ENCODE data around the gene PARP3. TPM values are rescaled to one million over a fixed set of nuclear protein-coding genes. Genes with fewer than 3 reads are reported as not detected.

PARP3 gene
- total and polyA plus RNA-seq, 9 of the 15 experiments (the other 6 are each of a cell fraction or from before 2014, with no cell fraction given), result 0.46 to 6.6 (median 4.5) TPM

DNA sequence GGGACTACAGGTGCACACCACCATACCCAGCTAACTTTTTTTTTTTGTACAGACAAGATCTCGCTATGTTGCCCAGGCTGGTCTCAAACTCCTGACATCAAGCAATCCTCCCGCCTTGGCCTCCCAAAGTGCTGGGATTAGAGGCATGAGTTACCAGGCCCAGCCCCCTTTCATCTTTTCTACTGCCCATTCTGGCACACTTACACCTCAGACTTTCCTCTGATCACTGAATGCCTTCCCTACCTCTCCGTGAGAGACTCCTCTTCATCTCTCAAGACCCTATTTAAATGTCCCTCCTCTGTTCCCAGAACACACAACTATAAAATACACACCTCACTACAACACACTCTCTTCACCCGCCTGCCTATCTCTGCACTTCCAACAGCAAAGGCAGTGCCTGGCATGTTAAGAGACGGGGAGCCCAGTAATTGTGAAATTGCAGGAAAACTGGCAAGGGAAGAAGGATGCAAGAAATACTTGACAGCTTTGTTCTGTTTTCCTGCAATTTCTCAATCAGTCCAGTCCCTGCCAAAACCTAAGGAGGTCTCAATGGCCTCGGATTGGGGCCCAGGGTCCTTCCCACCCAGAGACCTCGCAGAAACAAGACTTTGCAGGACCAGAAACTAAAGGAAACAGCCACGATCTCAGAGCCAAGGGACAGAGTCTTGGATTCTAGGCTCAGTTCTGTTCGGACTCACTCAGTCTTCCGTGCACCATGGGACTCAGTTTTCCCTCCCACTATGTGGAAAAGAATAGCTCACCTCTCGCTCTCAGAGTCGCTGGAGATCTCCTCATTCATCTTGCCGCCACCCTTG is 1.3 kb upstream of the PARP3 start (continued):
- TF ChIP-seq ELF1 (tag; IDR thresholded peaks at IDR 0.05) (no peak), CAMTA2 (CRISPR knock-in tag; conservative IDR thresholded peaks at IDR 0.05) (no peak), SETDB1 (IDR thresholded peaks at IDR 0.05; ENCODE audit: low read length) (no peak), FOXP1 (CRISPR knock-in tag; IDR thresholded peaks at IDR 0.05) (no peak), RHOXF2B (CRISPR knock-in tag; conservative IDR thresholded peaks at IDR 0.05) (no peak), XRCC4 (IDR thresholded peaks at IDR 0.05; ENCODE audit: extremely low read depth, insufficient read depth, insufficient read length) (no peak), PTTG1 (tag; IDR thresholded peaks at IDR 0.05; ENCODE audit: low read depth) (no peak), ZNF668 (CRISPR knock-in tag; IDR thresholded peaks at IDR 0.05) (no peak)

- Histone ChIP-seq H3K27me3 (ENCODE audit: control insufficient read depth in 2 of 2, insufficient read depth in 2 of 2, low read length in 2 of 2) (no peaks in the 10 kb centered on the region), H3K27ac (ENCODE audit: extremely low read depth, low read depth, low read length) (peak overlapping the region; percentile 61), H3K4me1 (replicated peaks in 1 of 2; ENCODE audit: control insufficient read depth in 2 of 2, insufficient read depth in 2 of 2, low read length in 2 of 2) (peaks cover 19 to 33% of the 10 kb centered on the region in 2 experiments; a peak in 4 of 5 replicates), H3K9ac (ENCODE audit: insufficient read depth in 1 of 2, low read depth in 2 of 2, low read length in 2 of 2) (peak overlapping the region; percentile 78 to 92), H3K4me3 (peak overlapping the region; percentile 90), H3K79me2 (ENCODE audit: control insufficient read depth, insufficient read depth, low read length) (peaks cover 35% of the 10 kb centered on the region), H3K4me2 (ENCODE audit: insufficient read depth, low read length) (peak overlapping the region; percentile 83), H3K36me3 (ENCODE audit: control insufficient read depth, insufficient read depth, low read length) (peaks cover 41% of the 10 kb centered on the region; the same call in 2 of the 3 replicates), H2AFZ (ENCODE audit: low read depth, low read length) (no peak overlapping the region), H3K9me1 (ENCODE audit: control insufficient read depth, insufficient read depth, low read length) (peaks cover 5% of the 10 kb centered on the region), H3K9me3 (replicated peaks; ENCODE audit: control insufficient read depth, insufficient read depth, low read depth, low read length) (no peaks in the 10 kb centered on the region), H4K20me1 (replicated peaks; ENCODE audit: control insufficient read depth, insufficient read depth, low read length) (no peaks in the 10 kb centered on the region)
- 0% methylated on average over 11 of the region's 20 CpGs for WGBS (ENCODE audit: insufficient coverage, low coverage, missing lambda C conversion rate)
- no TSS peak for BruUV-seq (replicated peaks)
- in situ Hi-C loops (cut with MboI), result no loop called here
- POLR2A ChIA-PET, result interaction anchor here (0.6 to 1.2 kb wide), 7 partner anchors 9 to 218 kb away, joined by 3 to 6 read pairs (median 4); partner anchors contain the start of gene ACY1
- ATAC-seq (no peak), DNase-seq (ENCODE audit: extremely low read depth in 1 of 4, low spot score in 3 of 4) (peak in 1 of 4 experiments; percentile 20), FAIRE-seq (no peak)
- intact Hi-C loops (cut with micrococcal nuclease), result loop anchor here (5.0 kb wide), 1 partner anchor 201 kb away; no protein-coding TSS in a partner anchor
- CTCF ChIA-PET (ENCODE audit: low intra/inter-chr PET ratio), result interaction anchor here (1.0 kb wide), 1 partner anchor 203 kb away, joined by 4 read pairs; no protein-coding TSS in a partner anchor
- no peak for TF ChIP-seq MCM7 (IDR thresholded peaks at IDR 0.05)
- no peak for TF ChIP-seq SNIP1 (IDR thresholded peaks at IDR 0.05; ENCODE audit: low read depth)
- TF ChIP-seq SMAD2 (IDR thresholded peaks at IDR 0.05; ENCODE audit: low read depth, low read length), result no peak
- no peak for TF ChIP-seq EGR1 (conservative IDR thresholded peaks at IDR 0.05)
- no peak for TF ChIP-seq MED1 (CRISPR knock-in tag; IDR thresholded peaks at IDR 0.05; ENCODE audit: borderline replicate concordance)
- TF ChIP-seq, protein P1, sequence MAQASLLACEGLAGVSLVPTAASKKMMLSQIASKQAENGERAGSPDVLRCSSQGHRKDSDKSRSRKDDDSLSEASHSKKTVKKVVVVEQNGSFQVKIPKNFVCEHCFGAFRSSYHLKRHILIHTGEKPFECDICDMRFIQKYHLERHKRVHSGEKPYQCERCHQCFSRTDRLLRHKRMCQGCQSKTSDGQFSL (CRISPR knock-in tag; IDR thresholded peaks at IDR 0.05), result peak; percentile 78; the same call in 1 of the 2 replicates
- TF ChIP-seq, protein P1 (tag; IDR thresholded peaks at IDR 0.05), result no peak
- no peak for TF ChIP-seq NR0B1 (IDR thresholded peaks at IDR 0.05; ENCODE audit: partially characterized antibody)
- TF ChIP-seq FOSL1 (tag; conservative IDR thresholded peaks at IDR 0.05), result no peak
- TF ChIP-seq BCOR (IDR thresholded peaks at IDR 0.05), result no peak
- no peak for TF ChIP-seq TFAM (CRISPR knock-in tag; conservative IDR thresholded peaks at IDR 0.05)
- TF ChIP-seq ZBTB7A (IDR thresholded peaks at IDR 0.05; ENCODE audit: borderline replicate concordance, control insufficient read depth, low read depth, low read length), result 0 out of 2 replicates have a peak, but pooled peaks have one; percentile 16
- TF ChIP-seq MECOM (CRISPR knock-in tag; IDR thresholded peaks at IDR 0.05), result no peak
These were observed 733 bp upstream of the PARP3 start for GRCh38 chr3:51941463-51941797.
